Fibroblast of pulmonary artery (primary cell): Measurements from ENCODE around the gene TNPO2.
"Not testable (repeated sequence)": the region's sequence is repeated elsewhere in the genome, so short reads cannot be mapped to it uniquely, and the experiment has no call there.

ENCODE experiments used
- DNase-seq: peaks from one replicate; pipeline ENCODE4 v3.0.0-alpha.2; 2010; ENCODE audit warnings: low read depth
- H3K4me3 ChIP-seq: replicated peaks from 2 replicates; pipeline ENCODE4 v1.5.1; 2011; ENCODE audit warnings: low read depth, mild to moderate bottlenecking, control low read depth, low read length, moderate library complexity
- CTCF ChIP-seq: IDR thresholded peaks from 2 replicates; pipeline ENCODE4 v1.5.1; 2011; ENCODE audit warnings: mild to moderate bottlenecking, control low read depth, low read length, inconsistent platforms; ENCODE audit errors: missing control alignments

Gene TNPO2

GRCh38 chr19:12726988-12727316, 3.2 kb upstream of the TNPO2 start:
- no peak overlapping the region for H3K4me3 ChIP-seq
- DNase-seq = no peak
- TF ChIP-seq CTCF = no peak

GRCh38 chr19:12725612-12726011, 1.9 kb upstream of the TNPO2 start:
- not testable (repeated sequence) for DNase-seq, H3K4me3 ChIP-seq

- peak overlapping the region; percentile 81 for H3K4me3 ChIP-seq
- TF ChIP-seq CTCF = no peak
- DNase-seq = no peak
Measured at GRCh38 chr19:12723381-12723640, 421 bp downstream of the TNPO2 start.

GRCh38 chr19:12722566-12723380, 959 bp downstream of the TNPO2 start:
- peak; percentile 100 for DNase-seq
- peak overlapping the region; percentile 81 for H3K4me3 ChIP-seq
- no peak for TF ChIP-seq CTCF

GRCh38 chr19:12721656-12722565, 1.8 kb downstream of the TNPO2 start:
- peak; percentile 82 for DNase-seq
- peak overlapping the region; percentile 81 for H3K4me3 ChIP-seq
- TF ChIP-seq CTCF = no peak

- peak; percentile 26 for DNase-seq
- no peak for TF ChIP-seq CTCF
- peak overlapping the region; percentile 81 for H3K4me3 ChIP-seq
Measured at GRCh38 chr19:12720851-12721655, 2.7 kb downstream of the TNPO2 start.

- peak overlapping the region; percentile 81 for H3K4me3 ChIP-seq
- DNase-seq = no peak
- no peak for TF ChIP-seq CTCF
Measured at GRCh38 chr19:12720296-12720695, 3.4 kb downstream of the TNPO2 start.
